Forelimb muscle (tissue), 1 donor: ENCODE results near the gene DNAJC22. TPM values are rescaled to one million over a fixed set of nuclear protein-coding genes. Genes with fewer than 3 reads are reported as not detected.
"Not testable (repeated sequence)": the region's sequence is repeated elsewhere in the genome, so short reads cannot be mapped to it uniquely, and the experiment has no call there.

Experiments used
- DNase-seq: peaks from one replicate; pipeline ENCODE4 v3.0.0-alpha.2; 2013; ENCODE audit warnings: low read depth
- polyA plus RNA-seq: library from polyadenylated mRNA; unstranded; fragments of 120-200 nt; gene quantifications from one replicate; pipeline ENCODE4 v1.2.1, GENCODE V29; 2013; ENCODE audit not compliant: insufficient read length

DNAJC22 gene
- polyA plus RNA-seq, 1 donor, result 0.09 TPM

GRCh38 chr12:49370539-49370938, 23.9 kb downstream of the DNAJC22 start:
- no peak for DNase-seq

GRCh38 chr12:49375406-49375805, 28.7 kb downstream of the DNAJC22 start:
- no peak for DNase-seq

GRCh38 chr12:49377386-49377785, 30.7 kb downstream of the DNAJC22 start:
- DNase-seq, result no peak

- DNase-seq, result not testable (repeated sequence)
Observed at GRCh38 chr12:49380184-49380583, 33.5 kb downstream of the DNAJC22 start.

GRCh38 chr12:49388682-49389386, 42.1 kb downstream of the DNAJC22 start:
- no peak for DNase-seq

GRCh38 chr12:49389387-49389703, 42.7 kb downstream of the DNAJC22 start:
- DNase-seq, result no peak

GRCh38 chr12:49397000-49397399, 50.3 kb downstream of the DNAJC22 start:
- no peak for DNase-seq

- DNase-seq, result no peak
Observed at GRCh38 chr12:49400304-49400703, 53.6 kb downstream of the DNAJC22 start.

Other genes with a start within 250 kb of the DNAJC22 start
- gene LMBR1L, start 236.0 kb upstream of the DNAJC22 start, polyA plus RNA-seq, result 43.8 TPM
- gene TUBA1B, start 215.5 kb upstream of the DNAJC22 start, polyA plus RNA-seq, result 831 TPM
- gene TUBA1A, start 157.8 kb upstream of the DNAJC22 start, polyA plus RNA-seq, result 603 TPM
- gene TUBA1C, start 81.8 kb upstream of the DNAJC22 start, polyA plus RNA-seq, result 52.3 TPM
- gene PRPH, start 51.7 kb upstream of the DNAJC22 start, polyA plus RNA-seq, result 1.7 TPM
- gene TROAP, start 23.6 kb upstream of the DNAJC22 start, polyA plus RNA-seq, result 11.4 TPM
- gene C1QL4, start 9.7 kb upstream of the DNAJC22 start, polyA plus RNA-seq, result 0.06 TPM
- gene SPATS2, start 20.6 kb downstream of the DNAJC22 start, polyA plus RNA-seq, result 29.4 TPM
- gene KCNH3, start 192.1 kb downstream of the DNAJC22 start, polyA plus RNA-seq, result 1.7 TPM
- 57.4 TPM for gene MCRS1, start 221.3 kb downstream of the DNAJC22 start, polyA plus RNA-seq